Ovary (tissue), 9 donors: ENCODE measurements around the gene FAM180B. TPM values are rescaled to one million over a fixed set of nuclear protein-coding genes. Genes with fewer than 3 reads are reported as not detected.

Source experiments
- DNase-seq, 5 donors: peaks; one replicate each; pipeline ENCODE4 v3.0.0-alpha.2; 2019 to 2020
- H3K27ac ChIP-seq, 2 donors: fragments of 200-600 bp; one replicate each; pipeline versions ENCODE4 v1.5.1 to v1.8.0; 2019 to 2022
- H3K27me3 ChIP-seq: fragments of 200-600 bp; one replicate; pipeline ENCODE4 v1.8.0; 2022
- H3K36me3 ChIP-seq: fragments of 200-600 bp; sonication (generic); one replicate; pipeline ENCODE4 v1.5.1; 2019
- H3K4me1 ChIP-seq: one replicate; pipeline ENCODE4 v1.8.1; 2013; ENCODE audit warnings: mild to moderate bottlenecking, moderate library complexity; ENCODE audit not compliant: insufficient read depth
- H3K4me3 ChIP-seq: fragments of 200-600 bp; sonication (generic); one replicate; pipeline ENCODE4 v1.5.1; 2017
- H3K9me3 ChIP-seq, 2 donors: fragments of 200-600 bp in 1 of 2; sonication (generic) in 1 of 2; one replicate each; pipeline versions ENCODE4 v1.5.1 to v1.8.1; 2013 to 2019; ENCODE audit warnings: mild to moderate bottlenecking in 1 of 2, moderate library complexity in 1 of 2
- EP300 ChIP-seq: sonication (generic); formaldehyde crosslinking; IDR thresholded peaks from one replicate; pipeline ENCODE4 v1.6.1; 2017; ENCODE audit warnings: antibody characterized with exemption
- POLR2A ChIP-seq: fragments of 450-650 bp; IDR thresholded peaks from one replicate; pipeline ENCODE4 v1.6.1; 2017; ENCODE audit warnings: antibody characterized with exemption, mild to moderate bottlenecking, moderate library complexity
- WGBS, 3 donors: extraction: QIAGEN DNeasy Blood & Tissue Kit in 1 of 3; methylation state at CpG; one replicate each; pipeline versions ENCODE4 v1.1.5 to v1.1.7; 2013 to 2017; 5-methylcytosine and 5-hydroxymethylcytosine counted together
- intact Hi-C, 4 donors: fragments of 100-400 bp; cut with DNase I; formaldehyde crosslinking; loops; one replicate each; pipeline versions ENCODE4 v1.11.0 to v1.15.1; 2022 to 2023
- polyA plus RNA-seq, 2 donors: library from polyadenylated mRNA; stranded (reverse); fragments of 200-250 nt in 1 of 2; fragments of 350-450 nt in 1 of 2; fragmentation: Illumina TruSeq in 1 of 2; extraction: RNeasy Lipid Tissue Mini Kit (QIAGEN cat#74804) in 1 of 2; gene quantifications; one replicate each; pipeline ENCODE4 v1.2.3, GENCODE V29; 2013 to 2014
- total RNA-seq, 7 donors: library from RNA; depleted of rRNA in 2 of 7; stranded (reverse); fragments of >200 nt in 2 of 7; fragmentation: NEBNext Ultra II Directional in 3 of 7; extraction: Animal tissue kit (Norgen Biotek cat#: 25700) in 3 of 7; gene quantifications; one replicate each; pipeline versions ENCODE4 v1.1.0 to v1.2.4, GENCODE V29; 2016 to 2023
- TF ChIP-seq, protein P1 (sequence below), 3 donors: fragments of 450-650 bp in 2 of 3; fragments of 200-600 bp in 1 of 3; IDR thresholded peaks; one replicate each; pipeline versions ENCODE4 v1.5.1 to v1.8.0; 2016 to 2022; ENCODE audit warnings: antibody characterized with exemption in 3 of 3, mild to moderate bottlenecking in 1 of 3
- donor health status: DM: no; HTN: no; CAD: no; lungs with moderate emphysema.
- donor health status: DM: no; HTN: no; CAD: no.
- donor health status: Bipolar disorder and iron deficiency.
- donor health status: DM: yes; HTN: yes; CAD: no.
- donor health status: DM: no; HTN: no; CAD: no.
- donor health status: DM: yes; HTN: yes; CAD: no.

Gene FAM180B
- total and polyA plus RNA-seq, 9 donors, result 0.62 TPM; not detected in 8

DNA sequence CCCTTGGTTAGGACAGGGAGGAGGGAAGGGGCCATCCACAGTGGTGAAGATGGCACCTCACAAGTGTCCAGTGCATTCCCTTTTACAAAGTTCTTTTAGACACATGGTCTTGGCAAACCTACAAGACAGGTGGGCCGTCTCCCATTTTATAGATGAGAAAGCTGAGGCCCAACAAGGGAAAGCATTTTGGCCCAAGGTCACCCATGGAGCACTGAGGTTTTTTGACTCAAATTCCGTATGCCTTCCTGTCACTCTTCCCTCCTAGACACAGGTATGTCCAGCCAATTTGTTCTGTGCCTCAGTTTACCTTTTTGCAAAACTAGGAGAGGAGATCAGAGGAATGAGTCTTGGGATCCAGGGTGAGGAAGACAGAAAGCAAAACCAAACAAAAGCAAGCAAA lies 6.5 kb downstream of the FAM180B start:
- no peak overlapping the region for H3K27ac ChIP-seq
- H3K4me1 ChIP-seq, result peaks cover 11% of the 10 kb centered on the region
- H3K36me3 ChIP-seq, result no peaks in the 10 kb centered on the region
- WGBS, 3 donors, result 71 to 73% (median 71%) methylated on average over 2 of the region's 2 CpGs
- H3K27me3 ChIP-seq, result no peaks in the 10 kb centered on the region
- no peaks in the 10 kb centered on the region for H3K9me3 ChIP-seq
- no peak overlapping the region for H3K4me3 ChIP-seq
- no peak for DNase-seq
- intact Hi-C loops, result no loop called here
- TF ChIP-seq, protein P1, sequence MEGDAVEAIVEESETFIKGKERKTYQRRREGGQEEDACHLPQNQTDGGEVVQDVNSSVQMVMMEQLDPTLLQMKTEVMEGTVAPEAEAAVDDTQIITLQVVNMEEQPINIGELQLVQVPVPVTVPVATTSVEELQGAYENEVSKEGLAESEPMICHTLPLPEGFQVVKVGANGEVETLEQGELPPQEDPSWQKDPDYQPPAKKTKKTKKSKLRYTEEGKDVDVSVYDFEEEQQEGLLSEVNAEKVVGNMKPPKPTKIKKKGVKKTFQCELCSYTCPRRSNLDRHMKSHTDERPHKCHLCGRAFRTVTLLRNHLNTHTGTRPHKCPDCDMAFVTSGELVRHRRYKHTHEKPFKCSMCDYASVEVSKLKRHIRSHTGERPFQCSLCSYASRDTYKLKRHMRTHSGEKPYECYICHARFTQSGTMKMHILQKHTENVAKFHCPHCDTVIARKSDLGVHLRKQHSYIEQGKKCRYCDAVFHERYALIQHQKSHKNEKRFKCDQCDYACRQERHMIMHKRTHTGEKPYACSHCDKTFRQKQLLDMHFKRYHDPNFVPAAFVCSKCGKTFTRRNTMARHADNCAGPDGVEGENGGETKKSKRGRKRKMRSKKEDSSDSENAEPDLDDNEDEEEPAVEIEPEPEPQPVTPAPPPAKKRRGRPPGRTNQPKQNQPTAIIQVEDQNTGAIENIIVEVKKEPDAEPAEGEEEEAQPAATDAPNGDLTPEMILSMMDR (IDR thresholded peaks at IDR 0.05), result no peak
- TF ChIP-seq EP300, result no peak
- no peak for TF ChIP-seq POLR2A

DNA sequence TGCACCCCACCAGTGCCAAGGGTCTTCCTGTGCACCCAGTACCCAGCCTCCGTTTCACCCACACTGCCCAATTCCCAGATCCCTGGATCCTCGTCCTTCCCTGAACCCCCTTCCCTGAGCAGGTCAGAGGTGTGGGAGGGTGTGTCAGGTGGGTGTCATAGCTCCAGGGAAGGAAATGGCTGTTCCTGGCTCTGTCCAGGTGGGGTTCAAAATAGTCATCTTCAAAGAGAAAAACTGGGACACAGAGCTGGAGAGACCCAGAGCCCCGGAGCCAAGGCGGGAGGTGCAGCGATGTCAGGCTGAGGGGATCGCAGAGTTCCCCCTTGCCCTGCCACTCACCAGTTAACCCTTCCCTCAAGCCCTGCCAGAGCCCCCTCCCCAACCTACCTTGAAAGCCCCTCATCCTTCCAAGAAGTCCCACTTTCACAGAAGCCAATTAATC lies 7.0 kb downstream of the FAM180B start:
- no peaks in the 10 kb centered on the region for H3K27me3 ChIP-seq

DNA sequence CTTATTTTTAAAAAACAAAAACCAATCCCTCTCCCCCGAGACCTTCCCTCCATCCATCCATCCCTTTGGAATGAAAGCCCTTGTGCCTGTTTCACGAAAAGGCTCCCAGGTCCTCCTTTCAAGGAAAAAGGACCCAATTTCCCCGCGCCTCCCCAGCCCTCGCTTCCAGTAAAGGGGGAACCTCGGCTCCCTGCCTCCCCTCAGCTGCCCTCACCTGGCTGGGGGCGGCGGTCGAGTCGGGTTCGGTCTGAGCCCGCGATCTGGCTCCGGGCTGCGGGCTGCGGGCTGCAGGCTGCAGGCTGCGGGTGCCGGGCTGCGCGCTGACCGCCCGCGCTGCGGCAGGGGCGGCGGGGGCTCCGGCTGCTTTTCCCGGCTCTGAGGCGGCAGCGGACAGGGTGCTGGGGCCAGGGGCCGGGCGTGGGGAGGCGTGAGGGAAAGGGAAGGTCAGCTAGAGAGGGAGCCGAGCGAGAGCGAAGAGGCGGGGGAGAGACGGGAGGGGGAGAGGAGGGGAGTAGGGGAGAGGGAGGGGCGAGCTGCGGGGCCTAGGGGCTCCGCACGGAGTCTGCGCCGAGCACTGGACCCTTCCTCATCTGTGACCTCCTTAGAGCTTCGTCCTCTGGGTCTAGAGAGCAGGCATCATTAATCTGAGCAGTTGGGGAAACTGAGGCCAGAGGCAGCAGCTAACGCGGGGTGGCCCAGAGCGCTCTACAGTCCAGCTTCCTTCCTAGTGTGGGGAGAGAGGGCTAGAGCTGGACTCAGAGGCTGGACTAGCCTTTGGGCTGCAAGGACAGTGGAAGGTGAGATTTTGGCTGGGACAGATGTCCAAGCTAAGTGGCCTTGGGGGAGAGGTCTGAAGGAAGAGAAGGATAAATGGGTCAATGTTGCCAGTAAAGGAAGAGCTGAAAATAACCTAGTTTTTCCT lies 7.7 kb downstream of the FAM180B start, which contains the start of gene C1QTNF4:
Gene C1QTNF4 (minus strand): TSS at position 478 of the 922 bp plus-strand sequence. CDS start 3,601 bp downstream, outside the sequence.
- TF ChIP-seq POLR2A (no peak), EP300 (no peak)
- TF ChIP-seq, protein P1 (IDR thresholded peaks at IDR 0.05), result no peak
- Histone ChIP-seq H3K9me3 (no peaks in the 10 kb centered on the region), H3K27ac (no peak within 1 kb of the TSS), H3K27me3 (no peaks in the 10 kb centered on the region), H3K4me3 (no peak within 1 kb of the TSS), H3K4me1 (peaks cover 4% of the 10 kb centered on the region), H3K36me3 (no peaks in the 10 kb centered on the region)
- DNase-seq, result no peak
- intact Hi-C loops, result no loop called here
- WGBS, 3 donors, result 1 to 2% (median 1%) methylated on average over 29 to 48 of the region's 48 CpGs

More for the DNA sequence above, 7.0 kb downstream of the FAM180B start:
- H3K9me3 ChIP-seq, result no peaks in the 10 kb centered on the region
- H3K4me1 ChIP-seq, result peaks cover 11% of the 10 kb centered on the region
- TF ChIP-seq POLR2A (no peak), EP300 (no peak)
- TF ChIP-seq, protein P1 (IDR thresholded peaks at IDR 0.05), result no peak
- no peak overlapping the region for H3K4me3 ChIP-seq
- intact Hi-C loops, result no loop called here
- no peaks in the 10 kb centered on the region for H3K36me3 ChIP-seq
- H3K27ac ChIP-seq, result no peak overlapping the region
- DNase-seq, result no peak
- 5 to 14% (median 8%) methylated on average over 6 of the region's 6 CpGs for WGBS, 3 donors

DNA sequence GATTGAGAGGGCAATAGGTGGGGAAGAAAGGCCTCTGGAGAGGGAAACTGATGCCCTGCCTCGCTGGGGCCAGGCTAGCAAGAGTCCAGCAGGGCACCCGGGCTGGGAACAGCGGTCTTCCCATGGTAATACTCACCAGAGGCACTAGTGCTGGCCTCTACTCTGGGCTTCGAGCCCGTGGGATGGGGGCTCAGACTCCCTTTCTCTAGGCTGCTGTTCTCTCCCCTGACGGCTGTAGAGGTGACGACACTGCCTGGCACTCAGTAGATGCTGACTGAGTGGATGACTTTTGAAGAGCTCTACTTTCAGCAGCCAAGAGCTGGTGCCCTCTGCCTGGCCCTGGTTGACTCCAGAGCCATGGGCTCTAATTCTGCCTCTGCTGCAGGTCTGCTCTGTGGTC lies 8.6 kb downstream of the FAM180B start:
- WGBS, 3 donors, result 52 to 62% (median 59%) methylated on average over 7 of the region's 7 CpGs
- no peak overlapping the region for H3K4me3 ChIP-seq
- intact Hi-C loops, result no loop called here
- no peak for DNase-seq
- H3K36me3 ChIP-seq, result no peaks in the 10 kb centered on the region
- H3K27ac ChIP-seq, result no peak overlapping the region
- H3K27me3 ChIP-seq, result no peaks in the 10 kb centered on the region
- H3K9me3 ChIP-seq, result no peaks in the 10 kb centered on the region
- peaks cover 4% of the 10 kb centered on the region for H3K4me1 ChIP-seq
- no peak for TF ChIP-seq POLR2A
- TF ChIP-seq, protein P1 (IDR thresholded peaks at IDR 0.05), result no peak
- no peak for TF ChIP-seq EP300
